ENCODE results near the gene HNRNPUL1. TPM values are rescaled to one million over a fixed set of nuclear protein-coding genes. Genes with fewer than 3 reads are reported as not detected.

HNRNPUL1 gene
- total RNA-seq, 1 donor from 2014 or later: 126 TPM

GRCh38 chr19:41274802-41275201 is 10.6 kb downstream of the HNRNPUL1 start:
- Mint-ChIP-seq H3K9me3 (no peaks in the 10 kb centered on the region), H3K4me3 (no peak overlapping the region), H3K27me3 (ENCODE audit: insufficient read depth, low read depth) (no peaks in the 10 kb centered on the region), H3K36me3 (peaks cover 42% of the 10 kb centered on the region), H3K4me1 (no peaks in the 10 kb centered on the region), H3K27ac (no peak overlapping the region)
- Histone ChIP-seq H3K9me3 (ENCODE audit: low read depth) (no peaks in the 10 kb centered on the region), H3F3A (ENCODE audit: low read depth) (peaks cover 6% of the 10 kb centered on the region), H3K79me2 (ENCODE audit: low read depth) (peaks cover 18% of the 10 kb centered on the region), H3K4me3 (no peak overlapping the region), H3K27ac (no peak overlapping the region), H4K20me1 (ENCODE audit: low read depth) (peaks cover 47% of the 10 kb centered on the region), H3K4me1 (no peaks in the 10 kb centered on the region), H2AFZ (replicated peaks) (no peak overlapping the region), H3K4me2 (no peak overlapping the region), H3K36me3 (peaks cover 36% of the 10 kb centered on the region), H3K9ac (no peak overlapping the region), H3K27me3 (no peaks in the 10 kb centered on the region)
- TF ChIP-seq EZH2phosphoT487 (IDR thresholded peaks at IDR 0.05) (no peak), CTCF (IDR thresholded peaks at IDR 0.05) (no peak), EZH2 (IDR thresholded peaks at IDR 0.05) (no peak)
- DNase-seq (ENCODE audit: low spot score): no peak

- H3K79me2 ChIP-seq (ENCODE audit: low read depth): peaks cover 6% of the 10 kb centered on the region
- peaks cover 44% of the 10 kb centered on the region for H3K36me3 ChIP-seq
- TF ChIP-seq EZH2 (IDR thresholded peaks at IDR 0.05): no peak
- no peak for TF ChIP-seq EZH2phosphoT487 (IDR thresholded peaks at IDR 0.05)
- TF ChIP-seq CTCF (IDR thresholded peaks at IDR 0.05): no peak
- no peaks in the 10 kb centered on the region for H3K4me1 ChIP-seq
- Mint-ChIP-seq H3K36me3 (peaks cover 53% of the 10 kb centered on the region), H3K4me3 (no peak overlapping the region), H3K27me3 (ENCODE audit: insufficient read depth, low read depth) (no peaks in the 10 kb centered on the region), H3K4me1 (no peaks in the 10 kb centered on the region), H3K9me3 (no peaks in the 10 kb centered on the region), H3K27ac (no peak overlapping the region)
- DNase-seq (ENCODE audit: low spot score): no peak
- no peak overlapping the region for H3K4me3 ChIP-seq
- H3K4me2 ChIP-seq: no peak overlapping the region
- no peaks in the 10 kb centered on the region for H3K9me3 ChIP-seq (ENCODE audit: low read depth)
- H3K27me3 ChIP-seq: no peaks in the 10 kb centered on the region
- no peak overlapping the region for H3K27ac ChIP-seq
- no peak overlapping the region for H2AFZ ChIP-seq (replicated peaks)
- peaks cover 41% of the 10 kb centered on the region for H4K20me1 ChIP-seq (ENCODE audit: low read depth)
- peaks cover 14% of the 10 kb centered on the region for H3F3A ChIP-seq (ENCODE audit: low read depth)
- H3K9ac ChIP-seq: no peak overlapping the region
These were observed 12.1 kb downstream of the HNRNPUL1 start for GRCh38 chr19:41276231-41276630.

GRCh38 chr19:41278478-41278877 is 14.3 kb downstream of the HNRNPUL1 start:
- Mint-ChIP-seq H3K36me3 (peaks cover 50% of the 10 kb centered on the region), H3K4me1 (no peaks in the 10 kb centered on the region), H3K27ac (no peak overlapping the region), H3K9me3 (no peaks in the 10 kb centered on the region), H3K27me3 (ENCODE audit: insufficient read depth, low read depth) (no peaks in the 10 kb centered on the region), H3K4me3 (no peak overlapping the region)
- no peak overlapping the region for H3K4me3 ChIP-seq
- no peak overlapping the region for H3K9ac ChIP-seq
- no peaks in the 10 kb centered on the region for H3K4me1 ChIP-seq
- H2AFZ ChIP-seq (replicated peaks): no peak overlapping the region
- peaks cover 43% of the 10 kb centered on the region for H3K36me3 ChIP-seq
- TF ChIP-seq EZH2phosphoT487 (IDR thresholded peaks at IDR 0.05): no peak
- TF ChIP-seq EZH2 (IDR thresholded peaks at IDR 0.05): no peak
- no peak for TF ChIP-seq CTCF (IDR thresholded peaks at IDR 0.05)
- H3F3A ChIP-seq (ENCODE audit: low read depth): peaks cover 14% of the 10 kb centered on the region
- H3K9me3 ChIP-seq (ENCODE audit: low read depth): no peaks in the 10 kb centered on the region
- no peak for DNase-seq (ENCODE audit: low spot score)
- H3K27ac ChIP-seq: no peak overlapping the region
- H3K79me2 ChIP-seq (ENCODE audit: low read depth): peaks cover 6% of the 10 kb centered on the region
- H3K4me2 ChIP-seq: no peak overlapping the region
- H4K20me1 ChIP-seq (ENCODE audit: low read depth): peaks cover 30% of the 10 kb centered on the region
- no peaks in the 10 kb centered on the region for H3K27me3 ChIP-seq
